HG03135 (cell line): Measurements from ENCODE around the gene IFT25.
"Not testable (repeated sequence)": the region's sequence is repeated elsewhere in the genome, so short reads cannot be mapped to it uniquely, and the experiment has no call there.

ENCODE experiments used
- ATAC-seq: cut with Tn5 transposase; IDR thresholded peaks from one replicate; pipeline ENCODE4 v1.9.1; 2021; ENCODE audit warnings: mild to moderate bottlenecking, moderate library complexity; ENCODE audit not compliant: unreplicated experiment

IFT25 gene

GRCh38 chr1:53890522-53890941 lies 55.0 kb downstream of the IFT25 start:
- ATAC-seq, result no peak

- ATAC-seq, result peak; percentile 91
Observed at GRCh38 chr1:53889304-53890298, 55.9 kb downstream of the IFT25 start, which contains the start of gene YIPF1. Gene YIPF1 (minus strand): TSS chr1:53889797. CDS start chr1:53888937, 860 bp downstream.

- ATAC-seq, result no peak
Observed at GRCh38 chr1:53888681-53889080, 56.8 kb downstream of the IFT25 start.

- ATAC-seq, result not testable (repeated sequence)
Observed at GRCh38 chr1:53883600-53883999, 61.9 kb downstream of the IFT25 start.

- ATAC-seq, result not testable (repeated sequence)
Observed at GRCh38 chr1:53881853-53882252, 63.6 kb downstream of the IFT25 start.

GRCh38 chr1:53878492-53879105 lies 66.9 kb downstream of the IFT25 start:
- ATAC-seq, result no peak

- ATAC-seq, result not testable (repeated sequence)
Observed at GRCh38 chr1:53875150-53875549, 70.3 kb downstream of the IFT25 start.

- ATAC-seq, result no peak
Observed at GRCh38 chr1:53871773-53872484, 73.6 kb downstream of the IFT25 start.
